SH-SY5Y (cell line): ENCODE data around the gene KDR.

Source experiments
- GATA2 ChIP-seq: IDR thresholded peaks from 2 replicates; pipeline ENCODE4 v1.6.1; 2011; ENCODE audit warnings: mild to moderate bottlenecking, low read depth, low read length
- GATA3 ChIP-seq: IDR thresholded peaks from 2 replicates; pipeline ENCODE4 v1.6.1; 2011; ENCODE audit warnings: low read depth, mild to moderate bottlenecking, low read length, moderate library complexity

DNA sequence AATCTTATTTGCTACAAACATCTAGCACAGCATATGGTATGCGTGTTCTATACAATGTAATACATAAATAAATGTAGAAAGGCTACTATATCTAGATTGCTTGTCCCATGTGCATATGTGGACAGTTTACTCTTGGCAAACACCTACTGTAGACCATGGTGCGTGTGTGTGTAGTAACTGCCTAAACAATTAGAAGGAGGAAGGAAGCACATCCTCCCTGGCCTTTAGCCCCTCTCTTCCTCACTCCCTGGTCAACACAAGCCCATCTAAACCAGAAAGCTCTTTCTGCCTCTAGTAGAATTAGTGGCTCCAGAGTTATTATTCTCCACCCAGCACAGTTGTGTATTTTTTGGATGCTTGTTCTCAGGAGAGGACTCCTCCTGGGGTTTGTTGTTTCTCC, 73.9 kb downstream of the KDR start:
- TF ChIP-seq GATA2 (no peak), GATA3 (no peak)
